Measurements from ENCODE around the gene TOR2A. TPM values are rescaled to one million over a fixed set of nuclear protein-coding genes. Genes with fewer than 3 reads are reported as not detected.

Gene TOR2A
- total and polyA plus RNA-seq, 9 of the 15 experiments (the other 6 are each of a cell fraction or from before 2014, with no cell fraction given) = 0.80 to 25.9 (median 11.1) TPM

- 0 out of 4 replicates have a peak, but pooled peaks of 1 of the 2 experiments have one; percentile 28 for TF ChIP-seq ZNF639 (CRISPR knock-in tag; conservative IDR thresholded peaks at IDR 0.05 in 1 of 2, IDR thresholded peaks at IDR 0.05 in 1 of 2)
- no peak for TF ChIP-seq ZNF184 (CRISPR knock-in tag; IDR thresholded peaks at IDR 0.05)
- peak; percentile 82 for TF ChIP-seq CC2D1A (IDR thresholded peaks at IDR 0.05)
- no peak for TF ChIP-seq SLC30A9 (CRISPR knock-in tag; IDR thresholded peaks at IDR 0.05)
- TF ChIP-seq, protein P1, sequence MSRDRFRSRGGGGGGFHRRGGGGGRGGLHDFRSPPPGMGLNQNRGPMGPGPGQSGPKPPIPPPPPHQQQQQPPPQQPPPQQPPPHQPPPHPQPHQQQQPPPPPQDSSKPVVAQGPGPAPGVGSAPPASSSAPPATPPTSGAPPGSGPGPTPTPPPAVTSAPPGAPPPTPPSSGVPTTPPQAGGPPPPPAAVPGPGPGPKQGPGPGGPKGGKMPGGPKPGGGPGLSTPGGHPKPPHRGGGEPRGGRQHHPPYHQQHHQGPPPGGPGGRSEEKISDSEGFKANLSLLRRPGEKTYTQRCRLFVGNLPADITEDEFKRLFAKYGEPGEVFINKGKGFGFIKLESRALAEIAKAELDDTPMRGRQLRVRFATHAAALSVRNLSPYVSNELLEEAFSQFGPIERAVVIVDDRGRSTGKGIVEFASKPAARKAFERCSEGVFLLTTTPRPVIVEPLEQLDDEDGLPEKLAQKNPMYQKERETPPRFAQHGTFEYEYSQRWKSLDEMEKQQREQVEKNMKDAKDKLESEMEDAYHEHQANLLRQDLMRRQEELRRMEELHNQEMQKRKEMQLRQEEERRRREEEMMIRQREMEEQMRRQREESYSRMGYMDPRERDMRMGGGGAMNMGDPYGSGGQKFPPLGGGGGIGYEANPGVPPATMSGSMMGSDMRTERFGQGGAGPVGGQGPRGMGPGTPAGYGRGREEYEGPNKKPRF (IDR thresholded peaks at IDR 0.05; ENCODE audit: low read depth, low read length) = no peak
- TF ChIP-seq ATF1 (CRISPR knock-in tag; IDR thresholded peaks at IDR 0.05) = no peak
- TF ChIP-seq ATF1 (tag; IDR thresholded peaks at IDR 0.05) = peak; percentile 86
- TF ChIP-seq, protein P2, sequence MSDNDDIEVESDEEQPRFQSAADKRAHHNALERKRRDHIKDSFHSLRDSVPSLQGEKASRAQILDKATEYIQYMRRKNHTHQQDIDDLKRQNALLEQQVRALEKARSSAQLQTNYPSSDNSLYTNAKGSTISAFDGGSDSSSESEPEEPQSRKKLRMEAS (CRISPR knock-in tag; IDR thresholded peaks at IDR 0.05) = 0 out of 2 replicates have a peak, but pooled peaks have one; percentile 93
- TF ChIP-seq SMC3 (conservative IDR thresholded peaks at IDR 0.05; ENCODE audit: insufficient read depth, low read depth, low read length) = peak; percentile 98
- TF ChIP-seq GTF2E2 (tag; IDR thresholded peaks at IDR 0.05) = peak; percentile 87
- peak; percentile 59; the same call in 1 of the 2 replicates for TF ChIP-seq RNF2 (IDR thresholded peaks at IDR 0.05)
- peak; percentile 70; the same call in 1 of the 2 replicates for TF ChIP-seq TOE1 (IDR thresholded peaks at IDR 0.05; ENCODE audit: borderline replicate concordance)
- TF ChIP-seq TOE1 (CRISPR knock-in tag; IDR thresholded peaks at IDR 0.05; ENCODE audit: borderline replicate concordance, low read depth) = no peak
- 0 out of 2 replicates have a peak, but pooled peaks have one; percentile 66 for TF ChIP-seq GATAD2A (IDR thresholded peaks at IDR 0.05)
- TF ChIP-seq SMAD1 (IDR thresholded peaks at IDR 0.05; ENCODE audit: low read depth, low read length, partially characterized antibody) = no peak
- no peak for TF ChIP-seq ILF3 (IDR thresholded peaks at IDR 0.05; ENCODE audit: borderline replicate concordance)
- TF ChIP-seq NR2C2 (CRISPR knock-in tag; IDR thresholded peaks at IDR 0.05) = peak; percentile 65; the same call in 1 of the 2 replicates
- TF ChIP-seq NR2C2 (tag; IDR thresholded peaks at IDR 0.05) = peak; percentile 85; the same call in 1 of the 2 replicates
- no peak for TF ChIP-seq ZNF445 (CRISPR knock-in tag; IDR thresholded peaks at IDR 0.05; ENCODE audit: low read depth)
- TF ChIP-seq, protein P3, sequence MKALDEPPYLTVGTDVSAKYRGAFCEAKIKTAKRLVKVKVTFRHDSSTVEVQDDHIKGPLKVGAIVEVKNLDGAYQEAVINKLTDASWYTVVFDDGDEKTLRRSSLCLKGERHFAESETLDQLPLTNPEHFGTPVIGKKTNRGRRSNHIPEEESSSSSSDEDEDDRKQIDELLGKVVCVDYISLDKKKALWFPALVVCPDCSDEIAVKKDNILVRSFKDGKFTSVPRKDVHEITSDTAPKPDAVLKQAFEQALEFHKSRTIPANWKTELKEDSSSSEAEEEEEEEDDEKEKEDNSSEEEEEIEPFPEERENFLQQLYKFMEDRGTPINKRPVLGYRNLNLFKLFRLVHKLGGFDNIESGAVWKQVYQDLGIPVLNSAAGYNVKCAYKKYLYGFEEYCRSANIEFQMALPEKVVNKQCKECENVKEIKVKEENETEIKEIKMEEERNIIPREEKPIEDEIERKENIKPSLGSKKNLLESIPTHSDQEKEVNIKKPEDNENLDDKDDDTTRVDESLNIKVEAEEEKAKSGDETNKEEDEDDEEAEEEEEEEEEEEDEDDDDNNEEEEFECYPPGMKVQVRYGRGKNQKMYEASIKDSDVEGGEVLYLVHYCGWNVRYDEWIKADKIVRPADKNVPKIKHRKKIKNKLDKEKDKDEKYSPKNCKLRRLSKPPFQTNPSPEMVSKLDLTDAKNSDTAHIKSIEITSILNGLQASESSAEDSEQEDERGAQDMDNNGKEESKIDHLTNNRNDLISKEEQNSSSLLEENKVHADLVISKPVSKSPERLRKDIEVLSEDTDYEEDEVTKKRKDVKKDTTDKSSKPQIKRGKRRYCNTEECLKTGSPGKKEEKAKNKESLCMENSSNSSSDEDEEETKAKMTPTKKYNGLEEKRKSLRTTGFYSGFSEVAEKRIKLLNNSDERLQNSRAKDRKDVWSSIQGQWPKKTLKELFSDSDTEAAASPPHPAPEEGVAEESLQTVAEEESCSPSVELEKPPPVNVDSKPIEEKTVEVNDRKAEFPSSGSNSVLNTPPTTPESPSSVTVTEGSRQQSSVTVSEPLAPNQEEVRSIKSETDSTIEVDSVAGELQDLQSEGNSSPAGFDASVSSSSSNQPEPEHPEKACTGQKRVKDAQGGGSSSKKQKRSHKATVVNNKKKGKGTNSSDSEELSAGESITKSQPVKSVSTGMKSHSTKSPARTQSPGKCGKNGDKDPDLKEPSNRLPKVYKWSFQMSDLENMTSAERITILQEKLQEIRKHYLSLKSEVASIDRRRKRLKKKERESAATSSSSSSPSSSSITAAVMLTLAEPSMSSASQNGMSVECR (CRISPR knock-in tag; IDR thresholded peaks at IDR 0.05) = peak; percentile 95; the same call in 1 of the 2 replicates
Measured at GRCh38 chr9:127734747-127735529, at the start of gene TOR2A (continued).
